Activated CD4-positive, CD25-positive, alpha-beta regulatory T cell treated with anti-CD3 and anti-CD28 coated beads, Interleukin-2, amount 50 U/mL, for 16 hours (primary cell): ENCODE measurements around the gene GOLT1B.

Experiments used
- DNase-seq: peaks from one replicate; pipeline ENCODE4 v3.0.0-alpha.2; 2020; ENCODE audit warnings: low read depth, low spot score

Gene GOLT1B

DNA sequence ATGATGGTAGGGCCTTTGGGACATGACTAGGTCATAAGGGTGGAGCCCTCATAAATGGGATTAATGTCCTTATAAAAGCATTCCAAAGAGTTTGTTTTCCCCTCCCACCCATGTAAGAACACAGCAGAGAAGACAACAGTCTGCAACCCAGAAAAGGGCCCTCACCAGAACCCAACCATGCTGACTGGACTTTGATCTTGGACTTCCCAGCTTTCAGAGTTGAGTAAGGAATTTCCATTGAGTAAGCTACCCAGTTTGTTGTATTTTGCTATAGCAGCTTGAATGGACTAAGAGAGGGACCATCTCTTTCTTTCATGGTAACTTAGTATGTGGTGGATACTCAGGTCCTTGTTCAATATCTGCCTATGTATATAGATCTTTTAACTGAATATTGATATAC lies 21.6 kb downstream of the GOLT1B start:
- DNase-seq, result no peak

- DNase-seq, result no peak
Measured at GRCh38 chr12:21526053-21526452, 24.5 kb downstream of the GOLT1B start, which contains the start of gene SPX. Gene SPX, plus strand, starts transcription at chr12:21526296. Its CDS starts 177 bp downstream, at chr12:21526473.

- no peak for DNase-seq
Measured at GRCh38 chr12:21526721-21527345, 25.2 kb downstream of the GOLT1B start.

DNA sequence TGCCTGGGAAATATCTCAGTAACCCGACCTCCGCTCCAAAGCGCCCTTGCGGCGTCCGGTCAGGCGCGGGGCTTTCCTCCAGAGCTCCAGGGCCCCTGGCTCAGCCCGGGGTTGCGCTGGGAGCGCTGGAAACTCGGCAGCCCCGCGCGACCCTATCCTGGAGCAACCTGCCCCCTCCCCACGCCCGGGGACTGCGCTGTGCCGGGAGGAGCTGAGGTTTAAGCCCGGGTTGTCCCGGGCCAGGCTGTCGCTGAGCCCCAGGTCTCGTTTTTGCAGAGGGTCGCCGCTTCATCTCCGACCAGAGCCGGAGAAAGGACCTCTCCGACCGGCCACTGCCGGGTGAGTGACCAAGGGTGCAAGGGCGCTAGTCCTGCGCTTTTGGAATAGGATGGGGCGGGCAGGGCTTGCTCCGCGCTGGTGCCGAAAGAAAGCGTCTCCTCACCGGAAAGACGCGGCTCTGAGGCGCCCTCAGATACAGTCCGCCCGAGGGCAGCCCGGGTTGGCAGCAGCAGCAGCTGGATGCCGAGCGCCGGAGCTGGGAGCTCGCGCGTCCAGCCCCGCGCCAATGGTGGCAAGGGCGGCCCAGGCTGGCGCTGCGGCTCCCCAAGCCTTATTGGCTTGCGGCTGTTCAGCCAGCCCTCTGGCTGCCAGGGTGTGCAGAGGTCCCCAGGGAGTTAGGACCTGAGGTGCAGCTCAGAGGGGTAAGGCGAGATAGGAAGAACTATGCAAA lies 26.0 kb downstream of the GOLT1B start:
- DNase-seq, result peak; percentile 20

- DNase-seq, result no peak
Measured at GRCh38 chr12:21528953-21529352, 27.4 kb downstream of the GOLT1B start.

DNA sequence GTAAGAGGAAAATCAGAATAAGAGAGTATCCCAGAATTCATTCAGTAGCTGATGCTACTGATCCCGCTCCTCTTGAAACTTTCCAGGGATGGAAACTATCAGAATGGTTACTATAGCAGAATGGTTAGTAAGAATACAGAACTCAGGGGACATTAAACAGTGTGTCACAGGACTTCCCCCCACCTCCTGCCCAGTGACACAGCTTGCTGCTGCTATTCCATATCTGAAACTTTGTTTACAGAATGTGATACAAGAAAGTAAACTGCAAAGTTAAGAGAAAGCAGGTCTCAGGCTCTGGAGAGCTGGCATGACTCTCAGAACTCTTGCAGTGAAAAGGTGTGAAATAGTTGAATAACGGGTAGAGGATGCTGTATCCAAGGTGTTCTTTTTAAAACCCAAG lies 27.9 kb downstream of the GOLT1B start:
- DNase-seq, result no peak

GRCh38 chr12:21538061-21538653 lies 36.6 kb downstream of the GOLT1B start:
- no peak for DNase-seq

GRCh38 chr12:21539797-21540196 lies 38.2 kb downstream of the GOLT1B start:
- DNase-seq, result no peak

DNA sequence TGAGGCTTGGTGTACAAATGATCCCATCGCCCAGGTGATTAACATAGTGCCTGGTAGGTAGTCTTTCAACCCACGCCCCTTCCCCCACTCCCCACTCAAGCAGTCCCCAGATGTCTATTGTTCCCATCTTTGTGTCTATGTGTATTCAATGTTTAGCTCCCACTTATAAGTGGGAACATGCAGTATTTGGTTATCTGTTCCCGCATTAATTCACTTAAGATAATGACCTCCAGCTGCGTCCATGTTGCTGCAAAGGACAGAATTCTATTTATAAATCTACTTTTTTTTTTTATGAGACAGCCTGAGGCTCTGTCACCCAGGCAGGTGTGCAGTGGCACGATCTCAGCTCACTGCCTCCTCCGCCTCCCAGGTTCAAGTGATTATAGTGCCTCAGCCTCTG lies 40.2 kb downstream of the GOLT1B start:
- no peak for DNase-seq

DNA sequence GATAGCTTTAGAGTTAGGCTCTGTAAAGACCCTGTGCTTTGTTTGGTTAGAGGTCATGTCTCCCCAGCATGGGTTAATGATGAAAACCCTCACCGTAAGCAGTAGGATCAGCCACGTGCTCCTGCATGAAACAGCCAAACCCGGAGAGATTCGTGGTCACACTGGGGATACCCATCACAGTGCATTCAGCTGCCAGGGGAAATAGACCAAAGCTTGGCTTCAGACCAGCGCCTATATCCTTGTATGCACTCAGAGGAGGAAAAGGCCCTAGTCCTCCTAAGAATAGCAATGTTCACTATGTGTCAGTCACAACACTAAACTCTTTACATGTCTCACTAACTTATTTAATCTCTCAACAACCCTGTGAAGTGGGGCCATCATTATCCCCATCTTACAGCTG lies 40.8 kb downstream of the GOLT1B start:
- DNase-seq, result no peak

DNA sequence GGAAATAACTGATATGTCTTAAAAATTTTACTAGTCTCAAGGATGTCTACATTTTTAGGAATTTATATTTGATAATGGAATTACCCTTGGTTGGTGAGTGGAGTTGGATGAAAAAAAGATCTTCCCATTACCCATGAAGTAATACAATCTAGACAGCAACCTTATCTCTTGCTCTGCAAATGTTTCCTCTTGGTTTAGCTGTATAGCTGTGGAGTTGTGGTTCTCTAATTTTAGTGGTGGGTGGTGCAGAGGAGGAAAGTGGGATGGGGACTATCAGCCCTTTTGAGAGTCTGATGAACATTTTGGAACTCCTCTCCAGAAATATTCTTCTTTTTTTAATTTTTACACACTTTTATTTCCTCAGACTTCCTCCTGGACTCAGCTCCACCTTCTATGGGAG lies 41.6 kb downstream of the GOLT1B start:
- no peak for DNase-seq

- DNase-seq, result no peak
Measured at GRCh38 chr12:21545557-21545956, 44.0 kb downstream of the GOLT1B start.

DNA sequence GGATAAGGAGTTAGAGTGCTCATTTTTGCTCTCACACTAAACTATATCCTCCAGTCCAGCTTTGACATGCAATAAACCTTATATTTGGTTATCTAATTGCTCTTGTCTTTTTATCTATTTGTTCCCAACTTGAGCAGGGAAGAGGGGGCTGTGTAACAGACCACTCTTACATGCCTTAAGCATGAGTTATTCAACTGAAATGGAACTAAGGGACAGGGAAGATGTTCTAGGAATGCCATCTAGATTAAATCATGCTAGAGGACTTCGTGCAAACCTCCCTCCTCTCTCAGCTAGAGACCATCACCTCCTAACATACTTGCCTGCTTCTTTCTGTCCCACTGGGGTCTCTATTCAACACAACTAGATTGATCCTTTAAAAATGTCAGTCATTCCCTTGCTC lies 45.1 kb downstream of the GOLT1B start:
- DNase-seq, result no peak

DNA sequence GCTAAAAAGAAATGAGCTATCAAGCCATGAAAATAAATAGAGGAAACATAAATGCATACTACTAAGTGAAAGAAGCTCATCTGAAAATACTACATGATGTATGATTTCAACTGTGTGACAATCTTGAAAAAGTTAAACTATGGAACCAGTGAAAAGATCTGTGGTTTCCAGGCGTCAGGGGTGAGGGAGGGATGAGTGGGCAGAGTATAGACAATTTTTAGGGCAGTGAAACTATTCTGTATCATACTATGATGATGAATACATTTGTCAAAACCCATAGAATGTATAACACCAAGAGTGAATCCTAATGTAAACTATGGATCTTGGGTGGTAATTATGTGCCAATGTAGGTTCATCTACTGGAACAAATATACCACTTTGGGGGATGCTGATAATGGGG lies 45.8 kb downstream of the GOLT1B start:
- DNase-seq, result no peak

- DNase-seq, result no peak
Measured at GRCh38 chr12:21551841-21552465, 50.4 kb downstream of the GOLT1B start.

DNA sequence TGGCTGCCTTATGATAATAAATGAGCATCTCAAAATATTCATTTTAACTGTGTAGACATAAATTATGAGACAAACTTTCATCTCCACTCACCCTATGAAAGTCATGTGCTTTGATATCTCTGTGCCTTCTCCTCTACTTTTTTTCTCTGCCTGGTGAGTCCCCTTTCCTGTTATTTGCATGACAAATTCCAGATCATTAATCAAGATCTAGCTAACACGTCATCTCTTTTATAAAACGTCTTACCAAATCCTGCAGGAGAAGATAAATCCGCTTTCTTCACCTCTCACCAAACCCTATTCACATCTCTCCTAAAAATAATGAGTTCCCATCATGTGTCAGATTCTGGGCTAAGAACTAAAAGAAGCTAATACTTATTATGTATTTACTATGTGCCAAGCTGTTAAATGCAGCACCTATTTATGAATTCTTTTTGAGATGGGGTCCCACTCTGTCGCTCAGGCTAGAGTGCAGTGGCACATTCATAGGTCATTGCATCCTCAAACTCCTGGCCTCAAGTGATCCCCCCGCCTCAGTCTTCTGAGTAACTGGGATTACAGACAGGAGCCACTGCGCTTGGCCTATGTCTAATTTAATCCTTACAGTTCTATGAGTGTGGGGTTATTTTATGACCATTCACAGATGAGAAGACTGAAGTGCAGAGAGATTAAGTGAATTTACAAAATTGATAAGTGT lies 51.2 kb downstream of the GOLT1B start:
- DNase-seq, result no peak

- no peak for DNase-seq
Measured at GRCh38 chr12:21553329-21553675, 51.7 kb downstream of the GOLT1B start.

DNA sequence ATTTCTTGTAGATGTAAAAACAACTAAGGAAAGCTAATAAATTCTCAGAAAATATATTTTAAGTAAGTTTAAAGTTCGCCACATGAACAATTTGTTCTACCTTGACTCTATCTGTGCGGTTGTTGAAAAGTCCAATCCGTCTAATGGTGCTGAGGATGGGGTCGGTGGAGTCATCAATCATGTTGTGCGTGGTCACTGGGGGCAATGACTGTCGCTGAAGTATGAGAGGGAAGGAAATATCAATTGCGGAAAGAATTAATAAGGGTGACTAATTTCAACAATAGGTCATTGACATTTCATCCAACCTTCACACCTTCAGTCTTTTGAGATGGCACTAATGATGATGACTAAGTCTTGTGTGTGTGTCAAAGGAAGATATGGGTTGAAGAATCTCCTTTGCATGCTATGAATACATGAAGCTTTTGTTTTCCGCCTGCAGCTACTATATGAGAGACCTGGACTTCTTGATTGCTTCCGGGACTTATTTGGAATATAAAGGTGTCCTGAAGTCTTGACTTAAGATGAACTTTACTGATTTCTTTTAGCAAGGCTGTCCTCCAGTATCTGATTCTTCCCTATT lies 56.6 kb downstream of the GOLT1B start:
- no peak for DNase-seq

DNA sequence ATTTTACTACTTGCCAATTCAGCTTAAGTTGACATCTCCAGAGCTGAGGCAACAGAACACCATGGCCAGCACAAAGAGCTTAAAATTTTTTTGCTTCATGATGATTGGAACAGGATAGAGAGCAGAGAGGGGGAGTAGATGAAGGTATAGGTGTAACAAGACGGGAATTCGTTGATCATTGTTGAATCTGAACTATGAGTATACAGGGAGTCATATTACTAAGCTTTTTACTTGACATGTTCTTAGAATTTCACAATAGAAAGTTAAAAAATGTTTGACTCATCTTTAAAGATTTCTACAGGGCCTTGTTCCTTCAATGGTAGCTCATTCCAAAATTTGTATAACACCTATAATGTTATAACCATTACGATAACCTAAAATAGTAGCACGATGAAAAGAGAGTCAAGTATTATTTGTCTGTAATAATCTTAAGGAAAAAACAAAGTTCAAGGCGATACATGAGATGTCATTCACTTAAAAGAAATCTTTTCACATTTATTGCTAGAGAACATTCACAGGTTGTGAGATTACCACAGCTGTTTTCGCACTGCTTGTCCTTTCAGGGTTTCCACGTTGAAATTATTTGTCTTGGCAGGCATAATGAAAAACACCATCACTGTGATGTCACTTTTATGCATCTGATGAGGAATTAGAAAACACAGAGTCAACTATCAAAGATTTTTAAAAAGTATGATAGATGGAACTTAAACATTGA lies 58.4 kb downstream of the GOLT1B start:
- DNase-seq, result no peak

DNA sequence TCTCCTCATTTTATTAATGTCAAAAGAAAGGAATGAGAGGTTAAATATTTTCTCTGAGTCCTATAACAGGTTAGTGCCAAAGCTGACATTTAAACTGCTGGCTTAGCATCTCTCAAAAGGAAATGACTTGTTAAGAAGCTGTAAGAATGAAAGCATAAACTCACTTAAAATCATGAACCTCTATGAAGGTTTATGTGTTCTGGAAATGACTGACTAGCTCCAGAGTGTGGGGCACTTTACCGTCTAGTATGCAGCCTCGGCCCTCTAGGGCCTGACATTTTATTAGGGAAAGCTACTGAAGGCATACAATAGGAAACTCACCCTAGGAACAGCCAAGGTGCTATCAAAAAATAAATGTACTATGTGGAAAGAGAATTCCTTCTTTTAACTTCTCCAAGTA lies 59.6 kb downstream of the GOLT1B start:
- no peak for DNase-seq

- no peak for DNase-seq
Measured at GRCh38 chr12:21562859-21563258, 61.3 kb downstream of the GOLT1B start.
